Parathyroid adenoma (tissue), 2 donors: Measurements from ENCODE around the gene CHST8.

Experiments used
- H2AFZ ChIP-seq: fragments of 300-600 bp; sonication (generic); one replicate; pipeline ENCODE4 v1.7.0; 2017; ENCODE audit warnings: antibody characterized with exemption, mild to moderate bottlenecking
- H3K27ac ChIP-seq: fragments of 300-600 bp; sonication (generic); one replicate; pipeline ENCODE4 v1.7.0; 2017
- H3K27me3 ChIP-seq: fragments of 300-600 bp; sonication (generic); one replicate; pipeline ENCODE4 v1.7.0; 2017; ENCODE audit warnings: low read length; ENCODE audit not compliant: control insufficient read depth, insufficient read depth
- H3K36me3 ChIP-seq: fragments of 300-600 bp; sonication (generic); one replicate; pipeline ENCODE4 v1.7.0; 2017; ENCODE audit warnings: low read length; ENCODE audit not compliant: control insufficient read depth, insufficient read depth
- H3K4me1 ChIP-seq: fragments of 300-600 bp; sonication (generic); one replicate; pipeline ENCODE4 v1.7.0; 2017; ENCODE audit warnings: control low read depth
- H3K4me2 ChIP-seq: fragments of 300-600 bp; sonication (generic); one replicate; pipeline ENCODE4 v1.7.0; 2017; ENCODE audit warnings: low read length
- H3K4me3 ChIP-seq: fragments of 300-600 bp; sonication (generic); one replicate; pipeline ENCODE4 v1.7.0; 2017; ENCODE audit warnings: low read depth, low read length
- H3K79me2 ChIP-seq: fragments of 300-600 bp; sonication (generic); one replicate; pipeline ENCODE4 v1.7.0; 2017; ENCODE audit warnings: control low read depth
- H3K9ac ChIP-seq: fragments of 300-600 bp; sonication (generic); one replicate; pipeline ENCODE4 v1.7.0; 2017; ENCODE audit warnings: mild to moderate bottlenecking
- H3K9me3 ChIP-seq: fragments of 300-600 bp; sonication (generic); one replicate; pipeline ENCODE4 v1.7.0; 2017; ENCODE audit warnings: low read length; ENCODE audit not compliant: control insufficient read depth
- CTCF ChIP-seq: fragments of 300-600 bp; sonication (generic); IDR thresholded peaks from one replicate; pipeline ENCODE4 v1.7.0; 2017; ENCODE audit warnings: antibody characterized with exemption, mild to moderate bottlenecking
- donor health status: primary hyperparathyroidism.

Gene CHST8

GRCh38 chr19:33705090-33705847 is 83.5 kb downstream of the CHST8 start:
- Histone ChIP-seq H3K4me2 (no peak overlapping the region), H3K36me3 (no peaks in the 10 kb centered on the region), H3K4me3 (no peak overlapping the region), H3K27ac (no peak overlapping the region), H3K27me3 (no peaks in the 10 kb centered on the region), H3K9ac (no peak overlapping the region), H2AFZ (no peak overlapping the region), H3K9me3 (no peaks in the 10 kb centered on the region), H3K4me1 (peaks cover 4% of the 10 kb centered on the region), H3K79me2 (no peaks in the 10 kb centered on the region)
- no peak for TF ChIP-seq CTCF

- Histone ChIP-seq H3K36me3 (no peaks in the 10 kb centered on the region), H3K27me3 (no peaks in the 10 kb centered on the region), H3K79me2 (no peaks in the 10 kb centered on the region), H3K4me2 (no peak overlapping the region), H3K4me1 (no peaks in the 10 kb centered on the region), H3K9ac (no peak overlapping the region), H2AFZ (no peak overlapping the region), H3K4me3 (no peak overlapping the region), H3K9me3 (no peaks in the 10 kb centered on the region), H3K27ac (no peak overlapping the region)
- TF ChIP-seq CTCF = no peak
Observed at GRCh38 chr19:33705860-33706259, 84.1 kb downstream of the CHST8 start.

GRCh38 chr19:33706631-33707030 is 84.9 kb downstream of the CHST8 start:
- Histone ChIP-seq H3K9me3 (no peaks in the 10 kb centered on the region), H3K79me2 (no peaks in the 10 kb centered on the region), H3K9ac (no peak overlapping the region), H3K27me3 (no peaks in the 10 kb centered on the region), H3K4me2 (no peak overlapping the region), H2AFZ (no peak overlapping the region), H3K4me3 (no peak overlapping the region), H3K4me1 (no peaks in the 10 kb centered on the region), H3K27ac (no peak overlapping the region), H3K36me3 (no peaks in the 10 kb centered on the region)
- TF ChIP-seq CTCF = no peak

- H3K79me2 ChIP-seq = no peaks in the 10 kb centered on the region
- H3K4me3 ChIP-seq = no peak overlapping the region
- H3K9me3 ChIP-seq = no peaks in the 10 kb centered on the region
- no peaks in the 10 kb centered on the region for H3K36me3 ChIP-seq
- TF ChIP-seq CTCF = no peak
- no peaks in the 10 kb centered on the region for H3K4me1 ChIP-seq
- no peak overlapping the region for H3K27ac ChIP-seq
- no peak overlapping the region for H3K9ac ChIP-seq
- H3K4me2 ChIP-seq = no peak overlapping the region
- no peak overlapping the region for H2AFZ ChIP-seq
- no peaks in the 10 kb centered on the region for H3K27me3 ChIP-seq
Observed at GRCh38 chr19:33712268-33712667, 90.5 kb downstream of the CHST8 start.

- Histone ChIP-seq H3K36me3 (no peaks in the 10 kb centered on the region), H2AFZ (no peak overlapping the region), H3K9ac (no peak overlapping the region), H3K27ac (no peak overlapping the region), H3K4me3 (no peak overlapping the region), H3K27me3 (no peaks in the 10 kb centered on the region), H3K9me3 (no peaks in the 10 kb centered on the region), H3K4me1 (no peaks in the 10 kb centered on the region), H3K79me2 (no peaks in the 10 kb centered on the region), H3K4me2 (no peak overlapping the region)
- TF ChIP-seq CTCF = no peak
Observed at GRCh38 chr19:33713194-33713593, 91.4 kb downstream of the CHST8 start.
